ENCODE results near the gene GPALPP1. TPM values are rescaled to one million over a fixed set of nuclear protein-coding genes. Genes with fewer than 3 reads are reported as not detected.
A peak's percentile ranks its signal among the peaks of the same experiment; 100 is the strongest.

GPALPP1 gene
- total RNA-seq, 1 donor from 2014 or later, result 20.9 TPM

GRCh38 chr13:44974056-44974793 is 15.1 kb upstream of the GPALPP1 start:
- Histone ChIP-seq H3K27me3 (no peaks in the 10 kb centered on the region), H3K27ac (no peak overlapping the region), H3K4me3 (no peak overlapping the region), H3K9me3 (no peaks in the 10 kb centered on the region), H3K4me1 (no peaks in the 10 kb centered on the region), H3K36me3 (peaks cover 0 to 24% of the 10 kb centered on the region in 2 donors)
- TF ChIP-seq POLR2AphosphoS5 (IDR thresholded peaks at IDR 0.05; ENCODE audit: insufficient read depth in 1 of 2, low read depth in 1 of 2) (no peak), POLR2A (IDR thresholded peaks at IDR 0.05) (no peak), CTCF (IDR thresholded peaks at IDR 0.05) (no peak)
- intact Hi-C loops (cut with DNase I), result no loop called here
- no peak for DNase-seq (ENCODE audit: extremely low spot score in 2 of 2)

- intact Hi-C loops (cut with DNase I), result no loop called here
- H3K27ac ChIP-seq, result no peak overlapping the region
- peaks cover 0 to 28% of the 10 kb centered on the region in 2 donors for H3K36me3 ChIP-seq
- H3K27me3 ChIP-seq, result no peaks in the 10 kb centered on the region
- TF ChIP-seq POLR2AphosphoS5 (IDR thresholded peaks at IDR 0.05; ENCODE audit: insufficient read depth in 1 of 2, low read depth in 1 of 2) (no peak), CTCF (IDR thresholded peaks at IDR 0.05) (no peak), POLR2A (IDR thresholded peaks at IDR 0.05) (no peak)
- no peaks in the 10 kb centered on the region for H3K4me1 ChIP-seq
- no peak for DNase-seq (ENCODE audit: extremely low spot score in 2 of 2)
- no peak overlapping the region for H3K4me3 ChIP-seq
- no peaks in the 10 kb centered on the region for H3K9me3 ChIP-seq
These were observed 13.1 kb upstream of the GPALPP1 start for GRCh38 chr13:44976196-44976595.

GRCh38 chr13:44976949-44977583 is 12.3 kb upstream of the GPALPP1 start:
- Histone ChIP-seq H3K9me3 (no peaks in the 10 kb centered on the region), H3K36me3 (peaks cover 0 to 33% of the 10 kb centered on the region in 2 donors), H3K4me3 (no peak overlapping the region), H3K27ac (no peak overlapping the region), H3K27me3 (no peaks in the 10 kb centered on the region), H3K4me1 (no peaks in the 10 kb centered on the region)
- intact Hi-C loops (cut with DNase I), result no loop called here
- no peak for DNase-seq (ENCODE audit: extremely low spot score in 2 of 2)
- TF ChIP-seq POLR2A (IDR thresholded peaks at IDR 0.05) (no peak), CTCF (IDR thresholded peaks at IDR 0.05) (no peak), POLR2AphosphoS5 (IDR thresholded peaks at IDR 0.05; ENCODE audit: insufficient read depth in 1 of 2, low read depth in 1 of 2) (no peak)

- Histone ChIP-seq H3K4me3 (no peak overlapping the region), H3K36me3 (peaks cover 0 to 33% of the 10 kb centered on the region in 2 donors), H3K4me1 (no peaks in the 10 kb centered on the region), H3K9me3 (no peaks in the 10 kb centered on the region), H3K27ac (no peak overlapping the region), H3K27me3 (no peaks in the 10 kb centered on the region)
- intact Hi-C loops (cut with DNase I), result no loop called here
- DNase-seq (ENCODE audit: extremely low spot score in 2 of 2), result no peak
- TF ChIP-seq CTCF (IDR thresholded peaks at IDR 0.05), result no peak
- TF ChIP-seq POLR2AphosphoS5 (IDR thresholded peaks at IDR 0.05; ENCODE audit: insufficient read depth in 1 of 2, low read depth in 1 of 2), result no peak
- TF ChIP-seq POLR2A (IDR thresholded peaks at IDR 0.05), result no peak
These were observed 11.0 kb upstream of the GPALPP1 start for GRCh38 chr13:44978328-44978727.

- intact Hi-C loops (cut with DNase I), result loop anchor here (10.0 kb wide), 1 partner anchor 1095 kb away; no protein-coding TSS in a partner anchor
These were observed 603 bp downstream of the GPALPP1 start for GRCh38 chr13:44989941-44990340.

More at GRCh38 chr13:44989941-44990340, 603 bp downstream of the GPALPP1 start:
- Histone ChIP-seq H3K27me3 (no peaks in the 10 kb centered on the region), H3K4me1 (peaks cover 46% of the 10 kb centered on the region), H3K36me3 (no peaks in the 10 kb centered on the region), H3K9me3 (no peaks in the 10 kb centered on the region), H3K4me3 (peak overlapping the region; percentile 92), H3K27ac (peak overlapping the region; percentile 79)
- TF ChIP-seq POLR2A (IDR thresholded peaks at IDR 0.05), result no peak
- TF ChIP-seq POLR2AphosphoS5 (IDR thresholded peaks at IDR 0.05; ENCODE audit: insufficient read depth in 1 of 2, low read depth in 1 of 2), result no peak
- TF ChIP-seq CTCF (IDR thresholded peaks at IDR 0.05), result no peak
- DNase-seq (ENCODE audit: extremely low spot score in 2 of 2), result no peak
